ENCODE data around the gene XRCC1.

The XRCC1 gene

DNA sequence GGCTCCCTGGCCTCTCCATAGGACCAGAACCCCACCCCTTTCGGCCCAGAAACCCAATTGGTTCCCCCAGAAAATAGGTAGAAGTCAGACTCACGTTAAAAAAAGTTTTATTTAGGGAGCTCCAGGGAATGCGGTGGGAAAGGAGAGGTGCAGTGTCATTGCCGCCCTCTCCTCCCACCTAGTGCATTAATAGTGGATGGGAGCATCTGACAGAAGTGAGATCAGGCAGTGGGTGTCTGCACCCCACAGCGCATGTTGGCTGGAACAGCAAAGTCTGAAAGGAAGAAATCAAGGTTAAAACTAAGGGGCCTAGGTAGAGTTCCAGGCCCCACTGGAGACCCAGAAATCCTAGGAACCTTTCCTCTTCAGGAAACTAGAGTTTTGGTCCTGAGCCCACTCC, 68.7 kb downstream of the XRCC1 start:
- no peak overlapping the region for H3K4me3 ChIP-seq (replicated peaks; ENCODE audit: low read depth, low read length)
- DNase-seq (ENCODE audit: extremely low read depth, insufficient read length): no peak
- TF ChIP-seq, protein P1, sequence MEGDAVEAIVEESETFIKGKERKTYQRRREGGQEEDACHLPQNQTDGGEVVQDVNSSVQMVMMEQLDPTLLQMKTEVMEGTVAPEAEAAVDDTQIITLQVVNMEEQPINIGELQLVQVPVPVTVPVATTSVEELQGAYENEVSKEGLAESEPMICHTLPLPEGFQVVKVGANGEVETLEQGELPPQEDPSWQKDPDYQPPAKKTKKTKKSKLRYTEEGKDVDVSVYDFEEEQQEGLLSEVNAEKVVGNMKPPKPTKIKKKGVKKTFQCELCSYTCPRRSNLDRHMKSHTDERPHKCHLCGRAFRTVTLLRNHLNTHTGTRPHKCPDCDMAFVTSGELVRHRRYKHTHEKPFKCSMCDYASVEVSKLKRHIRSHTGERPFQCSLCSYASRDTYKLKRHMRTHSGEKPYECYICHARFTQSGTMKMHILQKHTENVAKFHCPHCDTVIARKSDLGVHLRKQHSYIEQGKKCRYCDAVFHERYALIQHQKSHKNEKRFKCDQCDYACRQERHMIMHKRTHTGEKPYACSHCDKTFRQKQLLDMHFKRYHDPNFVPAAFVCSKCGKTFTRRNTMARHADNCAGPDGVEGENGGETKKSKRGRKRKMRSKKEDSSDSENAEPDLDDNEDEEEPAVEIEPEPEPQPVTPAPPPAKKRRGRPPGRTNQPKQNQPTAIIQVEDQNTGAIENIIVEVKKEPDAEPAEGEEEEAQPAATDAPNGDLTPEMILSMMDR (IDR thresholded peaks at IDR 0.05; ENCODE audit: insufficient read depth, low read length, poor library complexity, severe bottlenecking): no peak

DNA sequence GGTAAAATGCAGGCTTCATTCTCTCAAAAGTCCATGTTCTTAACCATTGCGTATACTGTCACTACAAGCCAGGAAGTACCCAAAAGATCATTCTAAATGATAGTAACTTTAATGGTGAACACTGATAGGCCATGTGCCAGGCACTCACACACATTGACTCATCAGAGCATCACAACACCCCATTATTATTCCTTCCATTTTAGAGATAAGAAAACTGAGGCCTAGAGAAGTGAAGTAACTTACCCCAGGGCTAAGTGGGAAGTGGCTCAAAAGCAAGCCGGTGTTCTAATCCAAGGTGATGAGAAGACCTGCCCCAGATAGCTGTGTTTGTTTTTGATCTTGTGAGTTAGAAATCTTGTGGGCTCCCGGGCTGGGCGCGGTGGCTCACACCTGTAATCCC, 69.4 kb downstream of the XRCC1 start:
- H3K4me3 ChIP-seq (replicated peaks; ENCODE audit: low read depth, low read length): no peak overlapping the region
- no peak for DNase-seq (ENCODE audit: extremely low read depth, insufficient read length)
- H3K27me3 ChIP-seq (replicated peaks; ENCODE audit: control insufficient read depth, insufficient read depth, low read length): no peaks in the 10 kb centered on the region
- TF ChIP-seq, protein P1 (IDR thresholded peaks at IDR 0.05; ENCODE audit: insufficient read depth, low read length, poor library complexity, severe bottlenecking): no peak
- H3K36me3 ChIP-seq (ENCODE audit: control insufficient read depth, insufficient read depth, low read length): no peaks in the 10 kb centered on the region; the same call in none of the 2 replicates

More for the DNA sequence above, 68.7 kb downstream of the XRCC1 start:
- Histone ChIP-seq H3K36me3 (ENCODE audit: control insufficient read depth, insufficient read depth, low read length) (peaks cover 2% of the 10 kb centered on the region), H3K27me3 (replicated peaks; ENCODE audit: control insufficient read depth, insufficient read depth, low read length) (no peaks in the 10 kb centered on the region)

DNA sequence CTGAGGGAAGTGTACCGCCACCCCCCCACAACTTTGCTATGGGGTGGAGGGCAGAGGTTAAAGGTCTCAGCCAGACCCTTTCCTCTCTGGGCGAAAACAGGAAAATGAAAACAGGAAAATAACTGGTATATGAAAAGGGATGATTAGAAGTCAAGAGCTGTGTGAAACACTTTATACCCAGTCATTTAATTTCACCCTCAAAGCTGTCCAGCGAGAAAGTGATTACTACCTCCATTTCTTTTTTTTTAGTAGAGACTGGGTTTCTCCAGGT, 70.2 kb downstream of the XRCC1 start:
- Histone ChIP-seq H3K4me3 (replicated peaks; ENCODE audit: low read depth, low read length) (no peak overlapping the region), H3K36me3 (ENCODE audit: control insufficient read depth, insufficient read depth, low read length) (no peaks in the 10 kb centered on the region; the same call in none of the 2 replicates), H3K27me3 (replicated peaks; ENCODE audit: control insufficient read depth, insufficient read depth, low read length) (no peaks in the 10 kb centered on the region)
- TF ChIP-seq, protein P1 (IDR thresholded peaks at IDR 0.05; ENCODE audit: insufficient read depth, low read length, poor library complexity, severe bottlenecking): no peak
- no peak for DNase-seq (ENCODE audit: extremely low read depth, insufficient read length)

DNA sequence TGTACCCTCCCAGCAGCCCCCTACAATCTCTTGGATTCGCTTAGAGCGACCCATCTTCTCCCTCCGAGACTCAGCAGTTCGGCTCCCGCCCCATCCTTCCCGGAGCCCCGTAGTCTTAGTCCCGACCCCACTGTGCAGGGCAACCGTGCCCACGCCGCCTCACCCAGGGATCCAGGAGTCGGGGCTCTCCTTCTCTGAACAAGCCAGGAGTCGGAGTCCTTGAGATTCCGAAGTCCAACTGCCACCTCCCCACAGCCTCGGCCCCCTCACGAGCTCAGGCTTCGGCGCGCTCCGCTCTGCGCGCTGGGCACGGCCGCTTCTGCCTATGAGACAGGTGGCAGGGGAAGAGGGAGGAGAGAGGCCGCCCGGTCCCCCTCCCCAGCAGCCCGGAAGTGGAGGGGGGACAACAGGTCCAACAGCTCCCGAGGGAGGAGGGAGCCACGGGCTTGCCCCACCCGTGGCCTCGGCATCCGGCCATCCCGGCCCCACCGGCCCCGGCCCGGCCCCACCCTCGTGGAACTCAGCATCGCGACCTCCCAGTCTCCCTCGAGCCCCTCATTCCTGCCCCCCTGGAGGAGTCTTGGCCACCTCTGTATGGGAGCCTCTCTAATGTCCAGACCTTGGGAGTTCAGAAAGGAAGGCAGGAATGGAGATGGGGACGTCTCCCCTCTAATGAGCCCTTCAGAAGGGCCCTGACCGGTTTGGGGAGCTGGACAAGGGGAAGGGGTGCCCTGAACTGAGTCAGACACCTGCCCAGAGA, 70.7 kb downstream of the XRCC1 start, which contains the start of gene PHLDB3:
Gene PHLDB3, minus strand, starts transcription at position 321 of the 760 bp plus-strand sequence. CDS start 628 bp downstream, outside the sequence.
- Histone ChIP-seq H3K4me3 (replicated peaks; ENCODE audit: low read depth, low read length) (peak within 1 kb of the TSS; percentile 86), H3K27me3 (replicated peaks; ENCODE audit: control insufficient read depth, insufficient read depth, low read length) (no peaks in the 10 kb centered on the region), H3K36me3 (ENCODE audit: control insufficient read depth, insufficient read depth, low read length) (no peaks in the 10 kb centered on the region; the same call in none of the 2 replicates)
- TF ChIP-seq, protein P1 (IDR thresholded peaks at IDR 0.05; ENCODE audit: insufficient read depth, low read length, poor library complexity, severe bottlenecking): no peak
- DNase-seq (ENCODE audit: extremely low read depth, insufficient read length): no peak

DNA sequence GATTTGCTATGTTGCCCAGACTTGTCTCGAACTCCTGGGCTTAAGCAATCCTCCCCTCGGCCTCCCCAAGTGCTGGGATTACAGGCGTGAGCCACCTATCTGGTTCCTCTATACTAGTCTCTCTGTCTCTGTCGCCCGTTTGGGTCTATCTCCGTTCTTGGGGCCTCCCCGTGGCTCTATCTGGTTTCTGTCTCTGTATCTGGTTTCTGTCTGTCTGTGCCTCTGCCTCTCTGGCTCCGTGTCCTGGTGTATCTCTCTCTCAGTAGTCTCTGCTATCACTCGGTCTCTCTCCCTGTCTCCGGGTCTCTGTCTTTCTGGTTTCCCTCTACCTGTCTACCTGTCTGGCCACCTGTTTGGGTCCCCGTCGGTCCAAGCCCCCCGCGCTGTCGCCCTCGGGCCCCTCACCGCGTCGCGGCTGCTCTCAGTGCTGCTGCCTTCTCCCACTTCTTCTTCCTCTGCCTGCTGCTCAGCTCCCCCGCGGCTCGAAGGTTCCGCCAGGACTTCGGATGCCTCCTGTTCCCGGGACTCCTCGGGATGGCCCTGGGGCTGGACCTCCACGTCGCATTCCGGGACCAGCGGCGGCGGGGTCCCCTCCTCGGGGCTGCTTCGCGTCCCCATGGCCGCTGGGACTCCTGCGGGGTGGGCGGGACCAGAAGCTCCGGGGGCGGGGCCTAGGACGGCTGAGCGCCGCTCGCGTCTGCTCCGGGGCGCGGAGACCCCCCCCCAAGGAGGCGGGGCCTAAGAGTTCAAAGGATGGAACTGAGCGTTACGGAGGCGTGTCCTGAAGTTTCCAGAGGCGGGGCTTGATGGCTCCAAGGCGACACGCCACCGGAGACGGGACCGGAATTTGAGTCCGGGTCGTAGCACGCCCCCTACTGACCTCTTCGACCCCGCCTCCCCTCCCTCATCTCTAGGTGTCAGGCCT, 71.6 kb downstream of the XRCC1 start:
- no peaks in the 10 kb centered on the region; the same call in none of the 2 replicates for H3K36me3 ChIP-seq (ENCODE audit: control insufficient read depth, insufficient read depth, low read length)
- TF ChIP-seq, protein P1 (IDR thresholded peaks at IDR 0.05; ENCODE audit: insufficient read depth, low read length, poor library complexity, severe bottlenecking): peak; percentile 54
- peak; percentile 91 for DNase-seq (ENCODE audit: extremely low read depth, insufficient read length)
- peak overlapping the region; percentile 86 for H3K4me3 ChIP-seq (replicated peaks; ENCODE audit: low read depth, low read length)
- no peaks in the 10 kb centered on the region for H3K27me3 ChIP-seq (replicated peaks; ENCODE audit: control insufficient read depth, insufficient read depth, low read length)
